ENCODE results near the gene C10orf90. TPM values are rescaled to one million over a fixed set of nuclear protein-coding genes. Genes with fewer than 3 reads are reported as not detected.

Gene C10orf90
- total and polyA plus RNA-seq, 2 experiments from 2014 or later: not detected

GRCh38 chr10:126565441-126565840 lies 105.1 kb downstream of the C10orf90 start:
- no peak for DNase-seq (ENCODE audit: low read depth in 1 of 2, low spot score in 1 of 2)
- no peak for TF ChIP-seq CTCF (IDR thresholded peaks at IDR 0.05; ENCODE audit: low read depth, low read length)
- no peak overlapping the region for H3K4me3 ChIP-seq
- no peaks in the 10 kb centered on the region for H3K36me3 ChIP-seq
- H3K4me1 ChIP-seq (ENCODE audit: low read depth): peaks cover 15% of the 10 kb centered on the region
- H3K27me3 ChIP-seq: no peaks in the 10 kb centered on the region
- H3K27ac ChIP-seq: no peak overlapping the region
- no peaks in the 10 kb centered on the region for H3K9me3 ChIP-seq (ENCODE audit: low read depth)

- no peaks in the 10 kb centered on the region for H3K9me3 ChIP-seq (ENCODE audit: low read depth)
- H3K4me1 ChIP-seq (ENCODE audit: low read depth): peaks cover 8% of the 10 kb centered on the region
- H3K27me3 ChIP-seq: no peaks in the 10 kb centered on the region
- no peak for TF ChIP-seq CTCF (IDR thresholded peaks at IDR 0.05; ENCODE audit: low read depth, low read length)
- no peak for DNase-seq (ENCODE audit: low read depth in 1 of 2, low spot score in 1 of 2)
- H3K4me3 ChIP-seq: no peak overlapping the region
- no peak overlapping the region for H3K27ac ChIP-seq
- no peaks in the 10 kb centered on the region for H3K36me3 ChIP-seq
These were observed 106.1 kb downstream of the C10orf90 start for GRCh38 chr10:126564326-126564888.

GRCh38 chr10:126563361-126563760 lies 107.1 kb downstream of the C10orf90 start:
- Histone ChIP-seq H3K36me3 (no peaks in the 10 kb centered on the region), H3K27ac (no peak overlapping the region), H3K4me3 (no peak overlapping the region), H3K27me3 (no peaks in the 10 kb centered on the region), H3K4me1 (ENCODE audit: low read depth) (peaks cover 8% of the 10 kb centered on the region), H3K9me3 (ENCODE audit: low read depth) (no peaks in the 10 kb centered on the region)
- TF ChIP-seq CTCF (IDR thresholded peaks at IDR 0.05; ENCODE audit: low read depth, low read length): no peak
- DNase-seq (ENCODE audit: low read depth in 1 of 2, low spot score in 1 of 2): no peak

DNA sequence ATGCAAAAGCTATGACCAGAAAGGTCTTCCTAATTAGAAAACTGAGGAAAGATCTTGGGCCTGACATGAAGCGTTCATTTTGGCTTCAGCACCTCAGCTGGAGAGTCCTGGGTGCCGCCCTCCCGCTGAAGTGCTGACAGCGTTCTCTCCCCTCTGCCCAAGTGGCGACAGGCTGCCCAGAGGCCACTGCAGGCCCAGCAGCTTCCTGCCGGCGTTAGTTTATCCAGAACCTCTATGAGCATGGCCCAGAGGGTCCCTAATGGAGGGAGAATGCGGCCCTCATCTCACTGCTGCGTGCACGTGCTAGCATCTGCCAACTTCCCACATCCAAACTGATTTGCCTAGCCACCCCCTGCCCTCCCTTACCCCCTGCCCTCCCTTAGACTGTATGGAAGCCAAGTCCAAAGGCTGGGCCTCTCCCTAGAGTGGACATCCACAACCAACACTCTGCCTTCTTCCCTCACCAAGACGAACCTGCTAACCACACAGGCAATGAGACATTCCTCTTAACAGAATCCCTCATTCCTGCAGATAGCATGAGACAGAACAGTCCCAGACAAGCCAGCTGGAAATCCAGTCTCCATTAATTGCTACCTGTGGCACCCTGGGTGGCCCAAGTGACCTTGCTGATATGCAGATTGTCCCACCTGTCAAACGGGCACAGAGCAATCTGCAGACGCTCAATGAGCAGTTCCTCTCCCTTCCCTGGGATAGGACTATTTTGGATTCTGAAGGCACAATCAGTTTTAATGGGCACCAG lies 108.4 kb downstream of the C10orf90 start:
- no peaks in the 10 kb centered on the region for H3K27me3 ChIP-seq
- no peak for TF ChIP-seq CTCF (IDR thresholded peaks at IDR 0.05; ENCODE audit: low read depth, low read length)
- no peak overlapping the region for H3K27ac ChIP-seq
- H3K4me3 ChIP-seq: no peak overlapping the region
- no peaks in the 10 kb centered on the region for H3K36me3 ChIP-seq
- peaks cover 8% of the 10 kb centered on the region for H3K4me1 ChIP-seq (ENCODE audit: low read depth)
- H3K9me3 ChIP-seq (ENCODE audit: low read depth): no peaks in the 10 kb centered on the region
- DNase-seq (ENCODE audit: low read depth in 1 of 2, low spot score in 1 of 2): peak in 1 of 2 donors; percentile 64

GRCh38 chr10:126561294-126561920 lies 109.1 kb downstream of the C10orf90 start:
- Histone ChIP-seq H3K4me3 (no peak overlapping the region), H3K27me3 (no peaks in the 10 kb centered on the region), H3K27ac (no peak overlapping the region), H3K4me1 (ENCODE audit: low read depth) (peaks cover 8% of the 10 kb centered on the region), H3K9me3 (ENCODE audit: low read depth) (no peaks in the 10 kb centered on the region), H3K36me3 (no peaks in the 10 kb centered on the region)
- peak; percentile 15 to 21 for DNase-seq (ENCODE audit: low read depth in 1 of 2, low spot score in 1 of 2)
- no peak for TF ChIP-seq CTCF (IDR thresholded peaks at IDR 0.05; ENCODE audit: low read depth, low read length)

Data from cardiac muscle cell (in vitro differentiated cells and primary cell).